Keratinocyte (primary cell): ENCODE data around the gene OR2L13. TPM values are rescaled to one million over a fixed set of nuclear protein-coding genes. Genes with fewer than 3 reads are reported as not detected.

Experiments
- DNase-seq: peaks from one replicate; pipeline ENCODE4 v3.0.0-alpha.2; 2011; ENCODE audit warnings: low read depth, missing footprints, low spot score
- FAIRE-seq: peaks from 2 replicates; lab custom pipeline; 2011; peaks lifted over from hg19 to GRCh38; lab: Jason Lieb, UNC
- H2AFZ ChIP-seq: 2 replicates; pipeline ENCODE4 v1.6.0; 2012; ENCODE audit warnings: low read length, control low read depth, inconsistent platforms; ENCODE audit not compliant: control insufficient read depth
- H3K27ac ChIP-seq: 2 replicates; pipeline ENCODE4 v1.5.1; 2011; ENCODE audit warnings: low read length; ENCODE audit not compliant: control insufficient read depth, insufficient read depth
- H3K27me3 ChIP-seq: 3 replicates; pipeline ENCODE4 v1.6.0; 2011; ENCODE audit warnings: low read length; ENCODE audit not compliant: control insufficient read depth, insufficient read depth; ENCODE audit errors: extremely low read depth
- H3K36me3 ChIP-seq, 2 experiments: 2 replicates in 1 of 2; 3 replicates in 1 of 2; pipeline ENCODE4 v1.5.1; 2011; ENCODE audit warnings: low read length in 2 of 2, mild to moderate bottlenecking in 1 of 2; ENCODE audit not compliant: control insufficient read depth in 2 of 2, insufficient read depth in 2 of 2; ENCODE audit errors: extremely low read depth in 1 of 2
- H3K4me1 ChIP-seq: 3 replicates; pipeline ENCODE4 v1.5.1; 2011; ENCODE audit warnings: low read length; ENCODE audit not compliant: control insufficient read depth, insufficient read depth; ENCODE audit errors: extremely low read depth
- H3K4me2 ChIP-seq: 3 replicates; pipeline ENCODE4 v1.6.0; 2011; ENCODE audit warnings: low read depth, low read length; ENCODE audit not compliant: control insufficient read depth, insufficient read depth; ENCODE audit errors: extremely low read depth
- H3K4me3 ChIP-seq, 3 experiments: fragments of 200-600 bp in 1 of 3; sonication (generic) in 1 of 3; 2 replicates in 2 of 3; 3 replicates in 1 of 3; pipeline ENCODE4 v1.5.1; 2011 to 2016; ENCODE audit warnings: low read length in 3 of 3, mild to moderate bottlenecking in 3 of 3, control low read depth in 2 of 3, inconsistent platforms in 1 of 3, low read depth in 1 of 3, mixed read lengths in 1 of 3, mixed run types in 1 of 3, moderate library complexity in 1 of 3; ENCODE audit not compliant: control insufficient read depth in 2 of 3, insufficient read depth in 2 of 3; ENCODE audit errors: extremely low read depth in 1 of 3
- H3K79me2 ChIP-seq: 2 replicates; pipeline ENCODE4 v1.6.0; 2012; ENCODE audit warnings: low read length; ENCODE audit not compliant: control insufficient read depth, insufficient read depth
- H3K9ac ChIP-seq: 3 replicates; pipeline ENCODE4 v1.6.0; 2011; ENCODE audit warnings: low read length; ENCODE audit not compliant: control insufficient read depth, insufficient read depth; ENCODE audit errors: extremely low read depth
- H3K9me1 ChIP-seq: 3 replicates; pipeline ENCODE4 v1.6.0; 2011; ENCODE audit warnings: low read length; ENCODE audit not compliant: control insufficient read depth, insufficient read depth; ENCODE audit errors: extremely low read depth
- H3K9me3 ChIP-seq: 2 replicates; pipeline ENCODE4 v1.5.1; 2012; ENCODE audit warnings: low read depth, low read length; ENCODE audit not compliant: control insufficient read depth
- H4K20me1 ChIP-seq: 3 replicates; pipeline ENCODE4 v1.6.0; 2011; ENCODE audit warnings: low read length; ENCODE audit not compliant: control insufficient read depth, insufficient read depth; ENCODE audit errors: extremely low read depth
- EZH2 ChIP-seq: IDR thresholded peaks from one replicate; pipeline ENCODE4 v1.6.1; 2012; ENCODE audit warnings: inconsistent platforms, mild to moderate bottlenecking, low read length, moderate library complexity
- dilution Hi-C: fragments of 300-500 bp; cut with MboI; formaldehyde crosslinking; loops from one replicate; pipeline ENCODE4 v1.7.0; 2020; ENCODE audit warnings: low sequenced_read_pairs; ENCODE audit not compliant: extremely low pct_ligation_motif_present
- polyA minus RNA-seq, 3 experiments: library from RNA; depleted of rRNA, polyadenylated mRNA; stranded (reverse); fragments of >200 nt; gene quantifications; 1 replicate in 1 of 3; 2 replicates in 1 of 3; 3 replicates in 1 of 3; pipeline ENCODE4 v1.2.3, GENCODE V29; 2011
- polyA plus RNA-seq, 5 experiments: library from polyadenylated mRNA; depleted of rRNA in 3 of 5; stranded (reverse) in 3 of 5; stranded (forward) in 1 of 5; unstranded in 1 of 5; fragments of >200 nt; gene quantifications; 1 replicate in 1 of 5; 2 replicates in 3 of 5; 3 replicates in 1 of 5; pipeline versions ENCODE4 v1.2.1 to v1.2.3, GENCODE V29; 2011 to 2012; ENCODE audit warnings: missing spikeins in 2 of 5, low read depth in 1 of 5, low replicate concordance in 1 of 5
- TF ChIP-seq, protein P1 (sequence below), 3 experiments: IDR thresholded peaks in 1 of 3; conservative IDR thresholded peaks in 1 of 3; optimal IDR thresholded peaks in 1 of 3; 2 replicates in 2 of 3; 3 replicates in 1 of 3; pipeline versions ENCODE3 to v1.5.1; 2011; ENCODE audit warnings: low read length in 3 of 3, mild to moderate bottlenecking in 3 of 3, moderate library complexity in 2 of 3, control low read depth in 1 of 3, inconsistent platforms in 1 of 3; ENCODE audit not compliant: insufficient read depth in 2 of 3; ENCODE audit errors: extremely low read depth in 1 of 3

OR2L13 gene, protein sequence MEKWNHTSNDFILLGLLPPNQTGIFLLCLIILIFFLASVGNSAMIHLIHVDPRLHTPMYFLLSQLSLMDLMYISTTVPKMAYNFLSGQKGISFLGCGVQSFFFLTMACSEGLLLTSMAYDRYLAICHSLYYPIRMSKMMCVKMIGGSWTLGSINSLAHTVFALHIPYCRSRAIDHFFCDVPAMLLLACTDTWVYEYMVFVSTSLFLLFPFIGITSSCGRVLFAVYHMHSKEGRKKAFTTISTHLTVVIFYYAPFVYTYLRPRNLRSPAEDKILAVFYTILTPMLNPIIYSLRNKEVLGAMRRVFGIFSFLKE
- polyA plus RNA-seq (not detected in 3 replicates), polyA minus RNA-seq (not detected in 3 replicates)
- not detected for polyA plus RNA-seq (2011; ENCODE audit: low read depth)
- polyA plus RNA-seq (2011; cell fraction: cytosol; rRNA removed), result not detected in 2 replicates
- 0.11 TPM in 1 of 2 replicates, not detected in the other for polyA plus RNA-seq (2011; cell fraction: nucleus; rRNA removed)
- polyA plus RNA-seq (2012; ENCODE audit: low replicate concordance), result not detected in 2 replicates
- not detected for polyA minus RNA-seq (2011; cell fraction: cytosol; rRNA and poly(A)+ RNA removed)
- not detected in 2 replicates for polyA minus RNA-seq (2011; cell fraction: nucleus; rRNA and poly(A)+ RNA removed)

DNA sequence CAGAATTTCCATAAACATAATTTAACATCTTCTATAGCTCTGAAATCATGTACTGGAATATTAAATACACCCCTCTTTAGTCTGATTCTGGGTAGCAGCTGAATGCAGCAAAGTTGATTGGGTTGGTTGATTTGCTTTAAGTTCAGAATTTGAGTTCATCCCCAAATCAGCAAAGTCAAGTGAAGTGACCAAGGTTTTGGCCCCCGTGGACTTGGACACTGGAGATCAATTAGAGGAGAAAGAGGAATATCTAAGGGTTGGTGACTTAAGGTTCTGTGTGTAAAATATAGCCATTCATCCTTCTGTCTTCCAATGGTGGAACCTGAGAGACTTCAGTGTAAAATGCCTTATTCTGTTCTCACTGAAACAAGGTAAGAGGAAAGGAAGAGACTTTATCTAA lies at the start of gene OR2L13:
Gene OR2L13, plus strand, starts transcription at position 301 of the 400 bp plus-strand sequence. CDS start 4,192 bp downstream, outside the sequence.
- Histone ChIP-seq H3K4me1 (no peaks in the 10 kb centered on the region), H3K27me3 (no peaks in the 10 kb centered on the region), H3K27ac (no peak within 1 kb of the TSS), H2AFZ (no peak within 1 kb of the TSS), H3K9me1 (no peaks in the 10 kb centered on the region), H3K79me2 (no peaks in the 10 kb centered on the region), H3K9ac (no peak within 1 kb of the TSS), H3K4me2 (no peak within 1 kb of the TSS), H4K20me1 (no peaks in the 10 kb centered on the region), H3K36me3 (no peaks in the 10 kb centered on the region), H3K4me3 (no peak within 1 kb of the TSS), H3K9me3 (peaks cover 4% of the 10 kb centered on the region)
- FAIRE-seq, result no peak
- dilution Hi-C loops, result no loop called here
- no peak for DNase-seq
- TF ChIP-seq EZH2, result no peak
- TF ChIP-seq, protein P1, sequence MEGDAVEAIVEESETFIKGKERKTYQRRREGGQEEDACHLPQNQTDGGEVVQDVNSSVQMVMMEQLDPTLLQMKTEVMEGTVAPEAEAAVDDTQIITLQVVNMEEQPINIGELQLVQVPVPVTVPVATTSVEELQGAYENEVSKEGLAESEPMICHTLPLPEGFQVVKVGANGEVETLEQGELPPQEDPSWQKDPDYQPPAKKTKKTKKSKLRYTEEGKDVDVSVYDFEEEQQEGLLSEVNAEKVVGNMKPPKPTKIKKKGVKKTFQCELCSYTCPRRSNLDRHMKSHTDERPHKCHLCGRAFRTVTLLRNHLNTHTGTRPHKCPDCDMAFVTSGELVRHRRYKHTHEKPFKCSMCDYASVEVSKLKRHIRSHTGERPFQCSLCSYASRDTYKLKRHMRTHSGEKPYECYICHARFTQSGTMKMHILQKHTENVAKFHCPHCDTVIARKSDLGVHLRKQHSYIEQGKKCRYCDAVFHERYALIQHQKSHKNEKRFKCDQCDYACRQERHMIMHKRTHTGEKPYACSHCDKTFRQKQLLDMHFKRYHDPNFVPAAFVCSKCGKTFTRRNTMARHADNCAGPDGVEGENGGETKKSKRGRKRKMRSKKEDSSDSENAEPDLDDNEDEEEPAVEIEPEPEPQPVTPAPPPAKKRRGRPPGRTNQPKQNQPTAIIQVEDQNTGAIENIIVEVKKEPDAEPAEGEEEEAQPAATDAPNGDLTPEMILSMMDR (optimal IDR thresholded peaks at IDR 0.05 in 1 of 3, IDR thresholded peaks at IDR 0.05 in 1 of 3, conservative IDR thresholded peaks at IDR 0.05 in 1 of 3; ENCODE audit: extremely low read depth in 1 of 3, insufficient read depth in 2 of 3, low read length in 3 of 3), result no peak

DNA sequence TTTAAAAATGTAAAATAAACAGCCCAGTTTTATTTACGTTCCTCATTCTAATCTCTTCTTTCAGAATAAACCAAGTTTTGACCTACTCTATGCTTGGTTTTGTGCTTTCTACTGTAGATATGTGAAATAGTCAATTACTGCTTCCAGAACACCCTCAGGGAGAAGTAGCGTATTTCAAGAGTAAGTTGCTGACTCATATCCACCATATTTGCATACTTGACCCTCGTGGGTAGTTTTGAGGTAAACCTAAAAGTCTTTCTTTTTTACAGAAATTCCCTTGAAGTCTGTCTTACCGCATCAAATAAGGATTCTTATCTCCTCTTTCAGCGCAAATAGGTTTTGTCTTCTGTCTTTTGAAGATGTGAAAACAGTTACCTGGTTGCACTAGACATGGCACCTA lies 49.8 kb upstream of the OR2L13 start:
- Histone ChIP-seq H3K79me2 (no peaks in the 10 kb centered on the region), H3K9ac (no peak overlapping the region), H3K27ac (no peak overlapping the region), H3K9me1 (no peaks in the 10 kb centered on the region), H3K27me3 (no peaks in the 10 kb centered on the region), H3K4me3 (no peak overlapping the region), H4K20me1 (no peaks in the 10 kb centered on the region), H3K9me3 (no peaks in the 10 kb centered on the region), H3K4me2 (no peak overlapping the region), H2AFZ (no peak overlapping the region), H3K36me3 (no peaks in the 10 kb centered on the region), H3K4me1 (no peaks in the 10 kb centered on the region)
- dilution Hi-C loops, result no loop called here
- no peak for DNase-seq
- no peak for FAIRE-seq
- TF ChIP-seq, protein P1 (optimal IDR thresholded peaks at IDR 0.05 in 1 of 3, IDR thresholded peaks at IDR 0.05 in 1 of 3, conservative IDR thresholded peaks at IDR 0.05 in 1 of 3; ENCODE audit: extremely low read depth in 1 of 3, insufficient read depth in 2 of 3, low read length in 3 of 3), result no peak
- no peak for TF ChIP-seq EZH2
